ENCODE data around the gene SPANXD.
"Not testable (repeated sequence)": the region's sequence is repeated elsewhere in the genome, so short reads cannot be mapped to it uniquely, and the experiment has no call there.

Gene SPANXD, protein sequence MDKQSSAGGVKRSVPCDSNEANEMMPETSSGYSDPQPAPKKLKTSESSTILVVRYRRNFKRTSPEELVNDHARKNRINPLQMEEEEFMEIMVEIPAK

DNA sequence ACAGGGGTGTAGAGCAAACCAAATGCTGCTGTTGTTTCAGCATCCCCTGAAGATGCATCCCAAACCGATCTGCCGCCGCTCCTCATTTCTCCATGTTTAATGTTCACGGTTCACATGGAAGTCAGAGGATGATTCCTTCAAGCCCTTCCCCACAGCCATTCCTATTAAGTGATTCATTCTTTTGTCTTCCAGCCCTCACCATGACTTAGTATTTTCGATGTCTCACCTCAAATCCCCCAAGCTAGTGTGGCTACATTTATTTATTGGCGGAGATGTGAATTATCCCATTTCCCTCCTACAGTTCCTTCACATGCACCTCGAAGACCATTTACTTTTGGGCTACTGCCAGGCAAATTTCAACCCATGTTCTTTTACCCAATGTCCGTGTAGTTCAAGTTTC lies at the start of gene SPANXD:
TSS of gene SPANXD (minus strand) at position 101 of the 400 bp plus-strand sequence. CDS start 334 bp downstream, outside the sequence.
- not testable (repeated sequence) for DNase-seq

GRCh38 chrX:141742666-141743065 lies 44.1 kb upstream of the SPANXD start:
- DNase-seq = no peak

- no peak for DNase-seq
These were observed 38.1 kb upstream of the SPANXD start for GRCh38 chrX:141736656-141737055.

- no peak for DNase-seq
These were observed 34.8 kb upstream of the SPANXD start for GRCh38 chrX:141733371-141733770.

DNA sequence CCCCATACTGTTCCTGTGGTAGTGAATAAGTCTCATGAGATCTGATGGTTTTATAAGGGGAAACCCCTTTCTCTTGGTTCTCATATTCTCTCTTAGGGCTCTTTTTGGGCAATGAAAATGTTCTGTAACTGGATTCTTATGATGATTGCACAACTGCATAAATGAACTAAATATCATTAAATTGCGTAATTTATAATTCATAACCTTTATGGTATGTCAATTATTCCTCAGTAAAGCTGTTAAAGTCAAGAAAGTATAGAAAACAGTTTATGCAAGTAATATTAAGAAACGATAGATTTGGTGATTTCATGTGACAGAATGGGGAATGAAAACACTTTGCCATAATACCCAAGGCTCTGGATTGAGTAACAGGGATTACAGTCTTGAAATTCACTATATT lies 33.5 kb upstream of the SPANXD start:
- no peak for DNase-seq

GRCh38 chrX:141724186-141724585 lies 25.6 kb upstream of the SPANXD start:
- DNase-seq = no peak

DNA sequence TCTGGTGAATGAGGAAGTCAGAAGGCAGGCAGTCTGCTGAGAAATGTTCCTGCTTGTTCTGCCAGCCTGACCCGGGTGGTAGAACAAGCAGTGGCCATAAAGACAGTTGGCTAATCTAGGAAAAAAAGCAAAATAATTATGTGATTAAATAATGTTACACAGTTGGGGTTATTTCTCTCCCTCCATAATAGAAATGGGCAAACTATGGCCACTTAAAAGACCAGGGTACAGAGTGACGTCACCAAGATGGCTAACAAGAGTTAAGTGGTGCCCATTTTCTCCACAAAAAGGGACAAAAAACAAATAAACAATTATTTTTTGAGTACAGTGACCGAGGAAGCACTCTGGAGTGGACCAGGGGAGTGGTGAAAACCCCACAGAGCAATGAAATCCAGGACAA lies 16.1 kb upstream of the SPANXD start:
- no peak for DNase-seq

GRCh38 chrX:141701072-141701471 lies 2.5 kb upstream of the SPANXD start:
- no peak for DNase-seq

DNA sequence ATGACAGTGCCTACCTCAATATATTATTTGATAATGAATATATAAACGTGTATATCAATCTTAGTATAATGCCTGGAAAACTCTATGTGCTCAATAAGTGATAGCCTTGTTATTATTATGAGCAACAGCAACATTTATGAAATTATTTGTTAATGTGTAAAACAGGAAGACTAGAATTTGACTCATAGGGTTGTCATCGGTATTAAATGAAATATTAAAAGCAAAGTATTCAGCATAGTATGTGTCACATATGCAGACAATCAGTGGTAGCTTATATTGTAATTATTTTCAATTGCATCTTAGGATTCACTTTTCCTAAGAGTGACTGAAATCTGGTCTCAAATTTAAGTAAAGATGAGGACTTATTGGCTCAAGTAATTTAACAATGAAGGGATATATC lies 24.6 kb downstream of the SPANXD start:
- DNase-seq = no peak

DNA sequence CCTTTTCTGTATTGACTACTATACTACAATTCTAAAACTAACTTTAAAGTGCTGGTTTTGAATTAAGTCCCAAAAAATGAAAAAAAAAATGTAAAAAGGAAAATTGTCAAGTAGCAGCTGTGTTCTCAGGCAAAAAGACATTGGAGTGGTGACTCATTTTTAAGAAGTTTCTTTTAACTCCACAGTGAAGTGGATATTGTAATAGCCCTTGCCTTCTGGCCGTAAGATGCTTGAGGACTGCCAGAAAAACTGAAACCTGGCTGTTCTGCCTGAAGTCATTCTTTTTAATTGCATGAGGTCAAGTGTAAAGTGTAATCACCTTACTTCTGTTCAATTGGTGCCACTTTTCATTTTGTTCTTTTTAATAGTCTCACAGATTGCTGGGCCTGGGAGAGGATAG lies 28.9 kb downstream of the SPANXD start:
- DNase-seq = no peak

GRCh38 chrX:141668371-141668770 lies 30.2 kb downstream of the SPANXD start:
- no peak for DNase-seq

- DNase-seq = no peak
These were observed 35.8 kb downstream of the SPANXD start for GRCh38 chrX:141662781-141663180.

DNA sequence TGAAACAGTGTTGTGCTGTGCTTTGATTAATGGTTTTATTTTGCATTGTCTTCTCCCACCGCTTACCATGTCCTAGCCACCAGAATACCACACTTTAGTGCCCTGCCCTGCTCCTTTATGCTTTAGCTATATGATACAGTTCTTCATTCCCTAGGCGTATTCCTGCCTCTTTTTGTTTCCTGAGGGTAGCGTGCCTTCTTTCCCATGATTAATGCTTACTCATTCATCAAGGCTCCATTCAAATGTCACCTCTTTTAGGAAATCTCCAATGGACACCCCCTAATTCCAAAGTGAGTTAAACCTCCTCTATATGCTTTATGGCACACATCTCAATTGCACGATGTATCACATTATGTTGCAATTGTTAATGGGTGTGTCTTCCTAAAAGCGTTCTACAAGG lies 46.3 kb downstream of the SPANXD start:
- DNase-seq = no peak

Measured in NCI-H526 (cell line).